AG10803 (cell line): ENCODE data around the gene ATXN2L.
"Not testable (repeated sequence)": the region's sequence is repeated elsewhere in the genome, so short reads cannot be mapped to it uniquely, and the experiment has no call there.

Experiments
- DNase-seq: peaks from one replicate; pipeline ENCODE4 v3.0.0; 2010; ENCODE audit warnings: low read depth
- H3K4me3 ChIP-seq: 2 replicates; pipeline ENCODE4 v1.5.1; 2011; ENCODE audit warnings: mild to moderate bottlenecking, low read length, control low read depth
- TF ChIP-seq, protein P1 (sequence below): conservative IDR thresholded peaks from 2 replicates; pipeline ENCODE4 v1.5.1; 2011; ENCODE audit warnings: mild to moderate bottlenecking, low read length, control low read depth, inconsistent platforms

Gene ATXN2L

DNA sequence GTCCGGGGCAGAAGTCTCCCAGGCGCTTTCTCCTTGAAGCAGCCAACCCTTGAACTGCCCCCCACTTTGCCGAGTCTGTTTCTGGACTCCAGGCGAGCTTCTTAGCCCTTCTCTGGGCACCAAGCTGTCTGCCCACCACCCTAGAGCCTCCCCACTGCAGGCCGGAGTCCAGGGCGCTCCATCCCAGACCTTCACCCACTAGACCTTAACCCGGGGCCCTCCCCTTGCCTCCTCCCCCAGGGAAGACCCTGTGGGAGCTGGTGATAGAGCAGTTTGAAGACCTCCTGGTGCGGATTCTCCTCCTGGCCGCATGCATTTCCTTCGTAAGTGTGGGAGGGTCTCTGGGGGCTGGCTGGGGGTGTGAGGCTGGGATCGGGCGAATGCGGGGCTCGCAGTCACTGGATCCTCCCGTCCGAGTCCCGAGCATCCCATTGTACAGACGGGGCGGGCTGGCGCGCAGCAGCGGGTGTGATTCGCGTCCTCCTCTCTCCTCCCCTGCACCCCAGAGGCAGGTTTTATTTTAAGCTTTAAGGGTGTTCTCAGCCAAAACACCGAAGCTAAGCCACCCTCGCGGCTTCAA is 56.6 kb downstream of the ATXN2L start:
- H3K4me3 ChIP-seq, result peak overlapping the region; percentile 77
- DNase-seq, result no peak
- TF ChIP-seq, protein P1, sequence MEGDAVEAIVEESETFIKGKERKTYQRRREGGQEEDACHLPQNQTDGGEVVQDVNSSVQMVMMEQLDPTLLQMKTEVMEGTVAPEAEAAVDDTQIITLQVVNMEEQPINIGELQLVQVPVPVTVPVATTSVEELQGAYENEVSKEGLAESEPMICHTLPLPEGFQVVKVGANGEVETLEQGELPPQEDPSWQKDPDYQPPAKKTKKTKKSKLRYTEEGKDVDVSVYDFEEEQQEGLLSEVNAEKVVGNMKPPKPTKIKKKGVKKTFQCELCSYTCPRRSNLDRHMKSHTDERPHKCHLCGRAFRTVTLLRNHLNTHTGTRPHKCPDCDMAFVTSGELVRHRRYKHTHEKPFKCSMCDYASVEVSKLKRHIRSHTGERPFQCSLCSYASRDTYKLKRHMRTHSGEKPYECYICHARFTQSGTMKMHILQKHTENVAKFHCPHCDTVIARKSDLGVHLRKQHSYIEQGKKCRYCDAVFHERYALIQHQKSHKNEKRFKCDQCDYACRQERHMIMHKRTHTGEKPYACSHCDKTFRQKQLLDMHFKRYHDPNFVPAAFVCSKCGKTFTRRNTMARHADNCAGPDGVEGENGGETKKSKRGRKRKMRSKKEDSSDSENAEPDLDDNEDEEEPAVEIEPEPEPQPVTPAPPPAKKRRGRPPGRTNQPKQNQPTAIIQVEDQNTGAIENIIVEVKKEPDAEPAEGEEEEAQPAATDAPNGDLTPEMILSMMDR, result no peak; the same call in 1 of the 2 replicates

DNA sequence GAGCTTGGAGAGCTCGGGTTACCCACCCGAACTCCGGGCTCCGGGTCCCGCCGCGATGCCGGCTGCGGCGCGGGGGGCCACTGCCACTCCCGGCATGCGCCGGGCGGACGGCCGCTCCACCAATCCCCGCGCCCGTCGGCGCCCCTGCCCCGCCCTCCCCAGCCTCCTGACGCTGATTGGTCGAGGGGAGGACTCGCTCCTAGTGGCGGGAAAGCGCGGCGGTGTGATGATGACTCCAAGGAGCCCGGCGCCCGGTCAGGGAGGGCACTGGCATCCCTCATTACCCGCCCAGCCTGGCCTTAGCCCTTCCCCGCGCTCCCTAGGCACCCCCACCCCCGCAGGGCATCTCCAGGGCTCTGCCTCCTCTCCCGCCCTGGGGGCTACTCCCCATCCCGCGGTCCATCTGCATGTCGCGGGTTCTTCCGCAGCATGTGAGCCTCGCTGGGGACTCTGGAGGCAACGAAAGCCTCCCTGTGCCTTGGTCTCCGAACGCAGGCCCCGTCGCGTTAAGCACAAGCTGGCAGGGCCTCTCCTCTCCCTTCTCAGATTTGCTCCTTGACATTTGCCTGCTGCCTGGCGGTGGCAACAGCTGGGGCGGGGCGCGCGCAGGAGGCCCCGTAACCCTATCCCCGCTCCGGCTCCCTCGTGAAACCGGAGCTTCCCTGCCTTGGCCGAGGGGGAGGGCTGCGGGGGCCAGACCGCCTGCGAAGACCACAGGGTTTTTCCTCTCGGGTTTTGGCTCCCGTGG is 57.2 kb downstream of the ATXN2L start:
- TF ChIP-seq, protein P1, result no peak

DNA sequence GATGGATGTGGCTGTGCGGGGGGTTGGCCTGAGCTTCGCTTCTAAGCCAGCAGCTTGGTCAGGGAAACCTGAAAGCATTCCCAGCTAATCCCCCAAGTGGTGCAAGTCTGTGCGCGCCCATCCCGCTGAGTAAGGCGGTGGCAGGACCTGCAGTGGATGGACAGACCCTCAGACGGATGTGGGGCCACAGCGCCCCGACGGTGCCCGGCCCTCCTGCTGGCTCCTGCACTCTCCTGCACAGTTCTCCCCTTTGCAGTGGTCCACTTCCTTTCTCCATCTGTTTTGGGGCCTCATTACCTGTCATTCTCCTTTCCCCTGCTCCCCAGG is 57.8 kb downstream of the ATXN2L start:
- DNase-seq, result no peak
- H3K4me3 ChIP-seq, result no peak overlapping the region
- TF ChIP-seq, protein P1, result no peak

More for the DNA sequence above, 57.2 kb downstream of the ATXN2L start:
- peak overlapping the region; percentile 77 for H3K4me3 ChIP-seq
- peak; percentile 72 for DNase-seq

DNA sequence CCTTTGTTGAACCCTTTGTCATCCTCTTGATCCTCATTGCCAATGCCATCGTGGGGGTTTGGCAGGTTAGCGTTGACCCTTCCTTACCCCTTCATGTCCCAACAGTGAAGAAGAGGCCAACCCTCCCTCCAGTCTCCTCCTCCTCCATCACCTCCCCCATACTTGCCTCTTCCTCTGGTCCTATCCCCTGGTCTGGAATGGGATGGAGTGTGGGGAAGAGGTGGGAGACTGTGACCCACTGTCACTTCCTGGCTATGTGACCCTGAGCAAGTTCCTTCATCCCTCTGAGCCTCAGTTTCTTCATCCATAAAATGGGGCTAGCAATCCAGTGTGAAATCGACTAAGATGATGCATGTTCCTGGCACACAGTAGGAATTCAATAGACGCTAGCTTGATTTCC is 58.2 kb downstream of the ATXN2L start:
- no peak for DNase-seq
- no peak overlapping the region for H3K4me3 ChIP-seq
- TF ChIP-seq, protein P1, result no peak

DNA sequence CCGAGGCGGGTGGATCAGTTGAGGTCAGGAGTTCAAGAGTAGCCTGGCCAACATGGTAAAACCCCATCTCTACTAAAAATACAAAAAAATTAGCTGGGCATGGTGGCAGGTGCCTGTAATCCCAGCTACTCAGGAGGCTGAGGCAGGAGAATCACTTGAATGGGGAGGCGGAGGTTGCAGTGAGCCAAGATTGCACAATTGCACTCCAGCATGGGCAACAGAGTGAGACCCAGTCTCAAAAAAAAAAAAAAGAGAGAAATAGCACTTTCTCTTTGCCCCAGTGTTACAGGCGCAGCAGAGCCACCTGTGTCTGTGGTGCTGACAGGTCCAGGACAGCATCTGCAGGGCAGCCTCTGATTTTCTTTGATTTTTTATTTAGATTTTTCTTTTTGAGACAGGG is 58.8 kb downstream of the ATXN2L start:
- DNase-seq, H3K4me3 ChIP-seq: not testable (repeated sequence)

DNA sequence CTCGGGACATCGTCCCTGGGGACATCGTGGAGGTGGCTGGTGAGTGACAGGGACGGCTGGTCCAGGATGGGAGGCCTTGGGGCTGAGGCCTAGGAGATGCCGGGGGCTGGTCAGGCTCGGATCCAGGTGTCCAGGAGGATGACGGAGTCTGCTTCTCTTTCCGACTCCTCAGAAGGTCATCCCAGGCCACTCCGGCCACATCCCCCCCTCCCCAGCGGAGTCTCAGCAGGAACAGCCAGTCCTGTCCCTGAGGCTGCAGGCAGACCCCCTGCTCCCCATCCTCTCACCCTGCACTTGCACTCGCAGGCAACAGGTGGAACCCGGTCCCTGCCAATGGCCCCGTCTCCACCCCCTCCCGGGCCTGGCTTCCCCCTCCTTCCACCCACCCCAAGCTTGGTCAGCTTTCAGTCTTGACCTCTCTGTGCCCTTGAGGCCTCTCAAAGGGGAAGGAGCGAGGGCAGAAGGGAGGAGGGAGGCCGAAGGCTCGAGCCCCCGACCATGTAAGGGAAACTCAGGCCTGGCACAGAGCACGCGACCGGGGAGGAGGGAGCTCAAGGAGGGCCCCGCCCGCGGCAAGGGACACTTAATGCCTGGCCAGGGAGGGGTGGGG is 59.9 kb downstream of the ATXN2L start:
- no peak overlapping the region for H3K4me3 ChIP-seq
- TF ChIP-seq, protein P1, result no peak
- no peak for DNase-seq

DNA sequence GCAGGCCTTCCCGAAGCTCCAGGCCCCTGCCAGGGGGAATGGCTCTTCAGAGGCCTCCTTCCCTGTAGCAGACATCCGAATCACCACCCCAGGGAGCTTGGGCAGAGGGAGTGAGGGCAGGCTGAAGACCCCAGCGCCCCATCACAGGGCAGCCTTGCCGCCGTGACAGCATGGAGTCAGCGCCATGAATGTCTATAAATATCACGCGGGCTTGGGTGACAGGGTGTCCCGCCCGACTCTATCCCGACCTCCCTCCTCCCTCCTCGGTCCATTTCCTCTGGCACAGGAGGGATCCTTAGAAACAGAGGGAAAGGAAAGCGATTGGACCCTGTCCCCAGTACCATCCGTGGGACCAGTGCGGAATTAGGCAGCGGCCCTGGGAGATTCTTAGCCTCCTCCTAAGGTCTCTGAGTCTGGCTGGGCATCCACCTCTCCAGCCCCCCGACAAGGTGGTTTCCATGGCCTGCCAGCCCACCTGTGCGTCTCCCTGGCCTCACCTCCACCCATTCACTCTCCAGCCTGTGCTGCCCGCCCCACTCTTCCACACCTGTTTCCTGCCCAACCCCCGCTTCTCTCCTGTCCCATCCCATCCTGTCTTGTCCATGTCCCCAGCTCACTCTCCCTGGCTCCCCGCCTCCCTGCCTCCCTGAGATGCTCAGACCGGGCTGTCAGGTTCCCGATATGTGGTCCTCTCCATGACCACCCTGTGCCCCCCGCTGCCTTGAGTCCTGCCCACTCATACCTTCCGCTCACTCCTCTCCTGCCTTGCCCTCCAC is 60.6 kb downstream of the ATXN2L start:
- H3K4me3 ChIP-seq, result no peak overlapping the region

More for the DNA sequence above, 60.6 kb downstream of the ATXN2L start:
- no peak for DNase-seq
- TF ChIP-seq, protein P1, result no peak
